GM21360 (cell line): ENCODE data around the gene PFN1.

Source experiments
- ATAC-seq: cut with Tn5 transposase; IDR thresholded peaks from one replicate; pipeline ENCODE4 v1.9.1; 2021; ENCODE audit warnings: mild to moderate bottlenecking, moderate library complexity; ENCODE audit not compliant: unreplicated experiment

PFN1 gene

GRCh38 chr17:4945944-4946280 lies 2.4 kb downstream of the PFN1 start:
- no peak for ATAC-seq

DNA sequence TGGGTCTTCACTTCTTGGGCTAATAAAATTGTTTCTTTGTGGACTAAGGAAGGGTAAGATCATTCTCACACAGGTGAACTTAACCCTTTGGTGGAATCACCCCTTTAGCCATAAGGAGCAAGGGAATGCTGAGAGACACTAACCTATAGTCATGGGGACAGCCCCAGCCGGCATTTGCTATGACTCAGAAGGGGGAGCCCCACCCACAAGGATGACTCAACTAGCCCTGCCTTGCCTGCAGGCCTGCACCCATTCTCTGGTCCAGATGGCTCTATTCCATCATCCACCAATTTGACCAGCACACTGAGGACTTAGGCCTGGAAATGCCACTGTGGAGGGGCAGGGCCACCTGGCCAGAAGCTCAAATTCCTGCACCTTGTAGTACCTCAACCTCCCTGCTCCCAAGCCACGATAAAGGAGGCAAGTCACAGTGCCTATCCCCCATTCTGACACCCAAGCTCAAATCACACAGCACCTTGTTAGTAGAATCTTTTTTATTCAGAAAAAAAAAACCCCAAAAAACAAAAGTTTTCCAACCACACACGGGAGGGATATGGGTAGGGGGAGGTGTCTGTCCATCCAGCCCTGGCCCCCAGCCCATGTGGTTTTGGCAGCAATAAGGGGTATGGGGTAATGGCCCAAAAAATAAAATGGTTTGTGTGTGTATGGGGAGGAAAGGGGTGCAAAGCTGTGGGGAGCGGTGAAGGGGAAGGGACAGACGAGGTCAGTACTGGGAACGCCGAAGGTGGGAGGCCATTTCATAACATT lies 3.0 kb downstream of the PFN1 start:
- no peak for ATAC-seq

- ATAC-seq, result no peak
Measured at GRCh38 chr17:4944554-4945175, 3.7 kb downstream of the PFN1 start.

DNA sequence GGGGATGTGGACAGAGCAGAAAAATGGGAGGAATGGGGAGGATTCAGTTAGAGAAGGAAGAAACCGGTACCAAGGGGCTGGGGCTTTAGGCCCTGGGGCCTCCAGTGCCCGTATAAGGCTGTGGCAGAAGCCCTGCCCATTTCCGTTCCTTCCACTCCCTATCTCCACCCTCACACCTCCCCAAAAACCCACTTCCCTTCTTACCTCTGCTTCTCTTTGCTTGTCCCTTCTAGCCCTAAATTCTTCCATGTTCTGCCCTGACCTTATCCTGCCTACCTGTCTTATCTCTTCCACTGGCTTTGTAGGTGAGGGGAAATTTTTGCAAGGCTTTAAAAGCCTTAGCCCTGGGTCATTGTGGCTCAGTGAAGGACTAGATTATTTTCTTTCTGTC lies 4.2 kb downstream of the PFN1 start:
- ATAC-seq, result no peak

GRCh38 chr17:4942760-4943508 lies 5.4 kb downstream of the PFN1 start:
- no peak for ATAC-seq

DNA sequence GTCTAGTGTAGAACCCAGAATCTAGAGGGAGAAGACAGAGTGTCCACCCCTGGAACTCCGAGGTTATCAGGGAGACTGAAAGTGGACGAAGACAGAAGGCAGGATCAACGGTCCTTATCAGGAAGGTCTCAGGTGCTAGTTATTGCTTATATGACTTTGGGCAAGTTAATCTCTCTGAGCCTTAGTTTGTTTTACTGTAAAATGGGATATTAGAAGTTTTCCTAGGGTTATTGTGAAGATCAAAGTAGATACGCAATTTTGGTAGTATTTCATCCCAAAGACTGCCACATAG lies 7.1 kb downstream of the PFN1 start:
- no peak for ATAC-seq

DNA sequence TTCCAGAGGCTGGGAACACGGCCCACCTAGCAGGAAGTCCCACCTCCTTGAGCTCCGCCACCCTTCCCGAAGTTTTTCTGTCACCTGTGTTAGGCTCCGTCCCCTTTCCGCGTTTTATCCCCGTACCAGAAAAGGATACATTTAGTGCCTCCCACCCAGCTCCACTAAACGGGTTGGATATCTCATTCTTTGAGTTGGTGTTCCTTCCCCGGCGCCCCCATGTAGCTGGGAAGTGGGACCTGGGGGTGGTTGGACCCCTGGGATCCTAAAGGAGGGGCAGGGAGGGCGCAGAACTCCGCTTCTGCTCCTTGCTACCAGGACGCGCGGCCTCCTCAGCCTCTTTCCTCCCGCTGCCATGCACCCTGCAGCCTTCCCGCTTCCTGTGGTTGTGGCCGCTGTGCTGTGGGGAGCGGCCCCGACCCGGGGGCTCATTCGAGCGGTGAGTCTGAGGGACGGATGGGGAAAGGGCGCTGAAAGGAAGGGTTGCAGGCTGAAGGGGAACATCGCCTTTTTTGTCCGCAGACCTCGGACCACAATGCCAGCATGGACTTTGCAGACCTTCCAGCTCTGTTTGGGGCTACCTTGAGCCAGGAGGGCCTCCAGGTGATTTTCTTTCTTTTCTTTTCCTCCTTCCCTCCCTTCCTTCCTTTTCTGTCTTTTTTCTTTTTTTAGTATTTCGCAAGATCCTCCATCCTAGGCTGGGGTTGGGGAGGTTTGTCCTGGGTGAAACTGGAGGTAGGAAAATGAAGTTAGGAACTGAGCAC lies 7.6 kb downstream of the PFN1 start:
- ATAC-seq, result no peak

- peak; percentile 72 for ATAC-seq
Measured at GRCh38 chr17:4939796-4940554, 8.4 kb downstream of the PFN1 start, which contains the start of the genes RNF167 and SLC25A11. TSS of gene RNF167 (plus strand) at chr17:4940268. CDS start at chr17:4940910, 642 bp downstream. TSS of gene SLC25A11 (minus strand) at chr17:4940046. CDS start at chr17:4939910, 136 bp downstream.

DNA sequence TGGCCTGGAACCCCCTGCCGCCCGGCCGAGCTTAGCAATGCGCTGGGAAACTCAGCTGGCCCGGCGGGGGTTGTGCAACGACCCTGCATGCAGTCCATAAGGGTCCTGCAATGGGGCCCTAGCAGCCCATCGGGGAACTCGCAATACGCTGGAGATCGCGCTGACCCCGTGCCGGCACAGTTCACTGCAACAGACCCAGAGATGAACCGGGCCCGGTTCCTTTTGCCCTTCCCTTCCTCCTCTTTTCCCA lies 8.9 kb downstream of the PFN1 start:
- ATAC-seq, result peak; percentile 2

DNA sequence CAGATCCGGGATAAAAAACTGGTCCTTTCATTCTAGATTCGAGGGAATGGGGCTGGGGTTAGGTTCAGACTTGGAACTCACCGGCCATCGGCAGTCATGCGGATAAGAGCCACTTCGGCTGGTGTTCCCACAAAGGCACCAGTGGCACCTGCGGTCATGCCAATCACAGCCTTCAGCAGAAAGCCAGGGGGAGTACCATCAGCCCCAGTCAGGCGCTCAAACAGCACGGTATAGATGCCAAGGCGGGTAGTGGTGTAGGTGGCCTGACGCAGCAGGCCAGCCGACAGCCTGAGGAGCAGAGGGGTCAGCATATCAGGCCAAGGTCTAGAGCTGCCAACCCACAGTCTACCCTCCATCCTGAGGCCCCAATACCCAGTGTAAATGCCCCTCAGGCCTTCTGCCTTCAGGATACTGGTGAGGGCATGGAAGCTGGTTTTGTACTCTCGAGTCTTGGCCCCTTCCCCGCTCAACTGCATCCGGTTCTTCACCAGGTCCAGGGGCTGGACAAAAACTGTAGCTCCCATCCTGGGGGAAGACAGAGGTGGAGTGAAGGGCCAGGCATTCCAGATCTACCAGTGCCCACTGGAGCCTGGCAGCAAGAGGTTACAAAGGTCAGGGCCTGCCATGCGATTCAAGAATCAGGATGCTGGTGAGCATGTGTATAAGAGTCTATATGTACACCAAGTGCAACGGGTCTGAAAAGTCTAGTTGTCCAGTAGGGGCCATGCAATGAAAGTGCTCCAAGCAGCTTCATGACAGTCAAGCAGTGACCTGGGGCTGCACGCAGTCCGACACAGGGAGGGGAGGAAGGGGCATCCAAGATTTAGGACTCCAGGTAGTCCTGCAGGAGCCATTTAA lies 9.4 kb downstream of the PFN1 start:
- ATAC-seq, result no peak

GRCh38 chr17:4938069-4938491 lies 10.2 kb downstream of the PFN1 start:
- ATAC-seq, result no peak

- ATAC-seq, result no peak
Measured at GRCh38 chr17:4937553-4937952, 10.8 kb downstream of the PFN1 start.

- ATAC-seq, result no peak
Measured at GRCh38 chr17:4936436-4936835, 11.9 kb downstream of the PFN1 start.

- no peak for ATAC-seq
Measured at GRCh38 chr17:4935650-4936049, 12.7 kb downstream of the PFN1 start.

DNA sequence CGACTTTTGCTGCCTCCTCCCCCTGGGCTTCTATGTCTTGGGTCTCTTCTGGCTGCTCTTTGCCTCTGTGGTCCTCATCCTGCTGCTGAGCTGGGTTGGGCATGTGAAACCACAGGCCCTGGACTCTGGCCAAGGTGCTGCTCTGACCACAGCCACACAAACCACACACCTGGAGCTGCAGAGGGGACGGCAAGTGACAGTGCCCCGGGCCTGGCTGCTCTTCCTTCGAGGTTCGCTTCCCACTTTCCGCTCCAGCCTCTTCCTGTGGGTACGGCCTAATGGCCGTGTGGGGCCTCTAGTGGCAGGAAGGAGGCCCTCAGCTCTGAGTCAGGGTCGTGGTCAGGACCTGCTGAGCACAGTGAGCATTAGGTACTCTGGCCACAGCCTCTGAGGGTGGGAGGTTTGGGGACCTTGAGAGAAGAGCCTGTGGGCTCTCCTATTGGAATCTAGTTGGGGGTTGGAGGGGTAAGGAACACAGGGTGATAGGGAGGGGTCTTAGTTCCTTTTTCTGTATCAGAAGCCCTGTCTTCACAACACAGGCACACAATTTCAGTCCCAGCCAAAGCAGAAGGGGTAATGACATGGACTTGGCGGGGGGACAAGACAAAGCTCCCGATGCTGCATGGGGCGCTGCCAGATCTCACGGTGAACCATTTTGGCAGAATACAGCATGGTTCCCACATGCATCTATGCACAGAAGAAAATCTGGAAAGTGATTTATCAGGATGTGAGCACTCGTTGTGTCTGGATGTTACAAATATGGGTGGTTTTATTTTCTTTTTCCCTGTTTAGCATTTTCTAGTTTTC lies 14.0 kb downstream of the PFN1 start:
- ATAC-seq, result no peak

DNA sequence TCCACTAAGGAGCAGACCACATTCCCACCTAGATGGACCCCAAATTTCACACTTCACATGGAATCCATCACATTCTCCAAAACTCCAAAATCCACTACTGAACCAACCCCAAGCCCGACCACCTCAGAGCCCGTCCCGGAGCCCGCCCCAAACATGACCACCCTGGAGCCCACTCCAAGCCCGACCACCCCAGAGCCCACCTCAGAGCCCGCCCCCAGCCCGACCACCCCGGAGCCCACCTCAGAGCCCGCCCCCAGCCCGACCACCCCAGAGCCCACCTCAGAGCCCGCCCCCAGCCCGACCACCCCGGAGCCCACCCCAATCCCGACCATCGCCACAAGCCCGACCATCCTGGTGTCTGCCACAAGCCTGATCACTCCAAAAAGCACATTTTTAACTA lies 14.7 kb downstream of the PFN1 start:
- no peak for ATAC-seq

DNA sequence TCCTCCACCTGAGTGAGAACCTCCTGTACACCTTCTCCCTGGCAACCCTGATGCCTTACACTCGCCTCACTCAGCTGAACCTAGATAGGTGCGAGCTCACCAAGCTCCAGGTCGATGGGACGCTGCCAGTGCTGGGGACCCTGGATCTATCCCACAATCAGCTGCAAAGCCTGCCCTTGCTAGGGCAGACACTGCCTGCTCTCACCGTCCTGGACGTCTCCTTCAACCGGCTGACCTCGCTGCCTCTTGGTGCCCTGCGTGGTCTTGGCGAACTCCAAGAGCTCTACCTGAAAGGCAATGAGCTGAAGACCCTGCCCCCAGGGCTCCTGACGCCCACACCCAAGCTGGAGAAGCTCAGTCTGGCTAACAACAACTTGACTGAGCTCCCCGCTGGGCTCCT lies 15.6 kb downstream of the PFN1 start:
- no peak for ATAC-seq

DNA sequence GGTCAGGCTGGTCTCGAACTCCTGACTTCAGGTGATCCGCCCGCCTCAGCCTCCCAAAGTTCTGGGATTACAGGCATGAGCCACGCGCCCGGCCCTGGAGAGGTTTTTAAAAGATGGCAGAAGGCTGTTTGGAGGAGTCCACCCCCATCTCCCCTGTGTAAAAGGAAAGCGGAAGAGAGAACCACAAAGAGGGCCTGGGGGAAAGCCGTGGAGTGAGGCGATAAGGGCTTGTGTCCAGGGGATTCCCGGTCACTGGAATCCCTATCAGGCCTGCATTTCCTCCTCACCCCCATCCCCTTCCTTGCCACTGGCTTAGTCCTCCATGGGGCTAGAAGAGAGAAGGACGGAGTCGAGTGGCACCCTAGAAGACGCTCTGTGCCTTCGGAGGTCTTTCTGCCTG lies 16.4 kb downstream of the PFN1 start, which contains the start of gene GP1BA:
GP1BA (plus strand) TSS at position 315 of the 400 bp plus-strand sequence. CDS start 328 bp downstream, outside the sequence.
- no peak for ATAC-seq

GRCh38 chr17:4928881-4929280 lies 19.4 kb downstream of the PFN1 start:
- no peak for ATAC-seq
